ENCODE data around the gene KLHL9.

KLHL9 gene

GRCh38 chr9:21316860-21317259 is 18.3 kb downstream of the KLHL9 start:
- no peak for DNase-seq

- no peak for DNase-seq
Observed at GRCh38 chr9:21316032-21316842, 19.0 kb downstream of the KLHL9 start.

DNA sequence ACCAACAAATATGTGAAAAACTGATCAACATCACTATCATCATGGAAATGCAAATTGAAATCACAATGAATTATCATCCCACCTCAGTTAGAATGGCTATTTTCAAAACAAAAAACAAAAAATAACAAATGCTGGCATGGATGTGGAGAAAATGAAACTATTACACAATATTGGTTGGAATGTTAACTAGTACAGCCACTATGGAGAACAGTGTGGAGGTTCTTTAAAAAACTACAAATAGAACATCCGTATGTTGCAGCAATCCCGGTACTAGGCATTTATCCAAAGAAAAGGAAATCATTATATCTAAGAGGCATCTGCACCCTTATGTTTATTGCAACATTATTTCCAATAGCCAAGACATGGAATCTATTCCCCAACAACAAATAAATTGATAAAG is 21.1 kb downstream of the KLHL9 start:
- DNase-seq, result no peak

- DNase-seq, result no peak
Observed at GRCh38 chr9:21311889-21312288, 23.3 kb downstream of the KLHL9 start.

DNA sequence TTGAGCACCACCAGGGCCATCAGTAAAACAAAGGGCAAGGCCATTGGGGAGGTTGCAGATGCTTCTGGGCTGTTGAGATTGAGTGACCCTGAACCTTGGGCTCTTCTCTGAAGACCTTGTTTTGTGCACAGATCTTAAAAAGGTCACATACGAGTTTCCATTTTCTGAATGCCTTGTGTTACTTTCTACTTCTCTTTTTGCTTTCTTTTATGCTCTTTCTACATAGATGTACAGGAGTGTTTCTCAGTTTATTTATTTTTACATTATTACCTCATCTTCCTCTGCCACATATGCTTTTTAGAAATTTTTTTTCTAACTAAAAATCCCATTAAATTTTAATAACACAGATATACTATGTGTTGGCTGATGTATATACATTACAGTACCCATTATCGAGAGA is 30.0 kb downstream of the KLHL9 start, which contains the start of gene IFNA5:
Gene IFNA5 (minus strand): TSS at position 101 of the 400 bp plus-strand sequence. CDS start 57 bp downstream, at position 44.
- no peak for DNase-seq

DNA sequence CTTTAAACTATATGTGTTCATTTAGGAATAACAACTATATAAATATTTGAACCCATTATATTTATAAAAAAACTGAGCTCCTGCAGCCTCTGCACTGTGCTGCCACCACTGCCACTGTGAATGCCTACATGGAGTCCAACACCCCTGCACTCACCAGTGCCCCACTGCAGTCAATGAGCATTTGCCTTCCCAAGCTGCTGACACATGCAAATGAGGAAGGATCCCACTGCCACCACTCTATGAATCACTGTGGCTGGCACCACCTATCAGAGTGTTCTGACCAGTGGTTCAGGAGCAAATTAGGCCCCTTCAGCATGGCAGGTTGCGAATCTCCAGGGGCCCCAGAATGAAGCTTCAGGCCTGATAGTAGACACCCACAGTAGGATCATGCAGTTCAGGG is 39.2 kb downstream of the KLHL9 start:
- DNase-seq, result no peak

DNA sequence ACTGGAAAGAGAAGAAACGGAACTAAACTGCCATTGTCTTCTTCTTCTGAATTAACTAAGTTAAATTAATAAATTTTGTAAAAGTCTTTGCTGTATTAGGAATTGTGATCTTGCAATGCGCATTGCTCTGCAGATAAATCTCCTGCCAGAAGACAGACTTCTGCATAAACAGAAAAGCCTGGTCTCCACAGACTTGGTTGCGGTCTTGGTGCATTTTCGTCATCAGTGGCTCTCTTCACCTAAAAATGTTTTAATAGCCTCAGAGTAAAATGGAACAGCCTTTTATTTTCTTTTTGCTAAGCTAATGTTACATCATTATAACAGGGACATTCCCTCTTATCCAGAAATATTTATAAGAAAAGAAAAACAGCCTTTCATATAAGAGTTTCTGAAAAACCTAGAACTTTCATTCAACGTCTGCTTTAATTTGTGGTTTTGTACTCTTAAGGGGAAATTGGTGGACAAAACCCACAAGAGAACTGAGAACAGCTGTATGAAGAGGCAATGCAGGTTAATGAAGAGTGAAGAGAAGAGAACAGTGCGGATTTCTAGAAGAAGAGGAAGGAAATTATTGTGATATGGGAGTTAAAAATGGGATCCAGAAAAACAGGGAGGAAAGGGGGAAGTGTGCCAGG is 40.2 kb downstream of the KLHL9 start:
- no peak for DNase-seq

- no peak for DNase-seq
Observed at GRCh38 chr9:21294364-21294774, 40.8 kb downstream of the KLHL9 start.

DNA sequence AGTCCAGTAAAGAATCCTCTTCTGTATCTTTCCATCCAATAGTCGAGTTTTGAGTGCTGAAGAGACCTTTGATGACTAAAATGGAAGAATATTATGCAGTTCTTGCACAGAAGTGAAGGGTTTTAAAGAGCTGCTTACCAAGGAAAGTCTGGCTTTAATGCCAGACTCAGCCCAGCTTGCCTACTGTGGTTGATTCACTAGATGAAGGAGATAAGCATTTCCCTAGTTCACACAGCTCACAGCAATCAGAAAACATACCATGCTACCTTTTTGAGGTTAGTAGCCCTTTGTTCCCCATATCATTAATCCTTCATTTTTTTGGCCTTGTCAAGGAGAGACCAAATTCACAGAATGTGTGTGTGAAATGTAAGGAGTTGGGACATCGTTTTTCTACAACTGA is 45.4 kb downstream of the KLHL9 start:
- no peak for DNase-seq

- DNase-seq, result no peak
Observed at GRCh38 chr9:21287280-21287679, 47.9 kb downstream of the KLHL9 start.

DNA sequence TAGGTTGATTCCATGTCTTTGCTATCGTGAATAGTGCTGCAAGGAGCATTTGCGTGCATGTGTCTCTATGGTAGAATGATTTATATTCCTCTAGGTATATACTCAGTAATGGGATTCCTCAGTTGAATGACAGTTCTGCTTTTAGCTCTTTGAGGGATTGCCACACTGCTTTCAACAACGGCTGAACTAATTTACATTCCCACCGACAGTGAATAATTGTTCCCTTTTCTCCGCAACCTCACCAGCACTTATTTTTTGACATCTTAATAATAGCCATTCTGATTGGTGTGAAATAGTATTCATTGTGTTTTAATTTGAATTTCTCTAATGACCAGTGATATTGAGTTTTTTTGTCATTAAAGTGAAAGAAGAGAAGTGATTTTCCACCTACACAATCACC is 48.5 kb downstream of the KLHL9 start:
- DNase-seq, result no peak

DNA sequence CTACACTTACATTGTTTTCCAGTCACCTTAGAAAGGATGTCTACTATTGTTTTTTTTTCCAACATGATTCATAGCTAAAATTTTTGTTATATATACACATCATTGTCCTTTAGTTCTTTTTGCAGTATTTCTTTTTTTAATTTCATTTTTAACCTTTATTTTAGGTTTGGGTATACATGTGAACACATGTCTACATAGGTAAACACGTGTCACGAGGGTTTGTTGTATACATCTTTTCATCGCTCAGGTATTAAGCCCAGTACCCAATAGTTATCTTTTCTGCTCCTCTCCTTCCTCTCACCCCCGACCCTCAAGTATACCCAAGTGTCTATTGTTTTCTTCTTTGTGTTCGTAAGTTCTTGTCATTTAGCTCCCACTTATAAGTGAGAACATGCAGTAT is 49.1 kb downstream of the KLHL9 start:
- DNase-seq, result no peak

- DNase-seq, result no peak
Observed at GRCh38 chr9:21281275-21281674, 53.9 kb downstream of the KLHL9 start.

Data from CD4-positive, alpha-beta T cell treated with Interferon gamma for 1 hour (primary cell).